Fibroblast of lung (primary cell): ENCODE measurements around the gene KRT6B.

Source experiments
- EZH2 ChIP-seq: IDR thresholded peaks from 2 replicates; pipeline ENCODE4 v1.5.1; 2012; ENCODE audit warnings: low read length, control low read depth, mild to moderate bottlenecking; ENCODE audit errors: missing control alignments
- TF ChIP-seq, protein P1 (sequence below), 2 donors: IDR thresholded peaks in 1 of 2; conservative IDR thresholded peaks in 1 of 2; 1 replicate in 1 of 2; 2 replicates in 1 of 2; pipeline ENCODE4 v1.5.1; 2011 to 2012; ENCODE audit warnings: low read length in 2 of 2, control low read depth in 1 of 2, inconsistent platforms in 1 of 2, low read depth in 1 of 2, mild to moderate bottlenecking in 1 of 2

DNA sequence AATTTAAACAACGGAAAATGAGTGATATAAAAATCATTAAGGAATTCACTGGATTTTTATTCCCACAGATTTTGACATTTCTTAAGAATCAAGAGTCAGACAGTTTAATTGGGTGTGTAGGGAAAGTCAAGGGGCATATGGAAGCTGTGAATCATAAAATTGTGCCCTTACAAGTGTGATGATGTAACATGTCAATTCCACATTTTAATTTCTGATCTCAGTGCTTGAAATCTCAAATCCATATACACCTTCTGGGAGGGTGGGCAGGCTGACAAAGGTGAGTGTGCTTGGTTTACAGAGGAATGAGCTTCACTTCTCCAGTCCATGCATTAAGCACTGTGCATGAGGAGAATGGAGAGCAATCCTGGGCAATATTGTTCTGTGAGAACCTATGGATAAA lies 42.2 kb upstream of the KRT6B start:
- TF ChIP-seq, protein P1, sequence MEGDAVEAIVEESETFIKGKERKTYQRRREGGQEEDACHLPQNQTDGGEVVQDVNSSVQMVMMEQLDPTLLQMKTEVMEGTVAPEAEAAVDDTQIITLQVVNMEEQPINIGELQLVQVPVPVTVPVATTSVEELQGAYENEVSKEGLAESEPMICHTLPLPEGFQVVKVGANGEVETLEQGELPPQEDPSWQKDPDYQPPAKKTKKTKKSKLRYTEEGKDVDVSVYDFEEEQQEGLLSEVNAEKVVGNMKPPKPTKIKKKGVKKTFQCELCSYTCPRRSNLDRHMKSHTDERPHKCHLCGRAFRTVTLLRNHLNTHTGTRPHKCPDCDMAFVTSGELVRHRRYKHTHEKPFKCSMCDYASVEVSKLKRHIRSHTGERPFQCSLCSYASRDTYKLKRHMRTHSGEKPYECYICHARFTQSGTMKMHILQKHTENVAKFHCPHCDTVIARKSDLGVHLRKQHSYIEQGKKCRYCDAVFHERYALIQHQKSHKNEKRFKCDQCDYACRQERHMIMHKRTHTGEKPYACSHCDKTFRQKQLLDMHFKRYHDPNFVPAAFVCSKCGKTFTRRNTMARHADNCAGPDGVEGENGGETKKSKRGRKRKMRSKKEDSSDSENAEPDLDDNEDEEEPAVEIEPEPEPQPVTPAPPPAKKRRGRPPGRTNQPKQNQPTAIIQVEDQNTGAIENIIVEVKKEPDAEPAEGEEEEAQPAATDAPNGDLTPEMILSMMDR (conservative IDR thresholded peaks at IDR 0.05 in 1 of 2, IDR thresholded peaks at IDR 0.05 in 1 of 2; ENCODE audit: low read depth in 1 of 2, low read length in 2 of 2) = no peak
- no peak for TF ChIP-seq EZH2
